Heart left ventricle (tissue), 16 donors: ENCODE results near the gene SHC3. TPM values are rescaled to one million over a fixed set of nuclear protein-coding genes. Genes with fewer than 3 reads are reported as not detected.

ENCODE experiments used
- ATAC-seq, 4 donors: fragments of 200-7000 bp; cut with Tn5 transposase; one replicate each; pipeline ENCODE4 v1.9.1; 2020 to 2022; ENCODE audit warnings: moderate library complexity in 4 of 4, mild to moderate bottlenecking in 3 of 4, moderate number of reproducible peaks in 1 of 4
- DNase-seq, 5 donors: peaks; one replicate each; pipeline ENCODE4 v3.0.0-alpha.2; 2020
- H3K27ac ChIP-seq, 12 donors: fragments of 200-600 bp; sonication (generic) in 4 of 12; one replicate each; pipeline versions ENCODE4 v1.5.0 to v1.8.0; 2016 to 2022; ENCODE audit warnings: mild to moderate bottlenecking in 2 of 12
- H3K27me3 ChIP-seq, 9 donors: fragments of 200-600 bp; sonication (generic) in 2 of 9; one replicate each; pipeline versions ENCODE4 v1.5.1 to v1.8.0; 2016 to 2022; ENCODE audit warnings: mild to moderate bottlenecking in 3 of 9
- H3K36me3 ChIP-seq, 9 donors: fragments of 200-600 bp; sonication (generic) in 2 of 9; one replicate each; pipeline versions ENCODE4 v1.5.0 to v1.8.0; 2018 to 2022; ENCODE audit warnings: mild to moderate bottlenecking in 2 of 9
- H3K4me1 ChIP-seq, 12 donors: fragments of 200-600 bp; sonication (generic) in 4 of 12; one replicate each; pipeline versions ENCODE4 v1.5.0 to v1.8.0; 2016 to 2022; ENCODE audit warnings: mild to moderate bottlenecking in 3 of 12
- H3K4me3 ChIP-seq, 12 donors: fragments of 200-600 bp; sonication (generic) in 4 of 12; one replicate each; pipeline versions ENCODE4 v1.5.0 to v1.8.0; 2017 to 2022; ENCODE audit warnings: mild to moderate bottlenecking in 9 of 12, moderate library complexity in 4 of 12
- H3K9me3 ChIP-seq, 12 donors: fragments of 200-600 bp; sonication (generic) in 4 of 12; one replicate each; pipeline versions ENCODE4 v1.5.0 to v1.8.0; 2016 to 2022; ENCODE audit warnings: mild to moderate bottlenecking in 1 of 12
- POLR2A ChIP-seq, 2 donors: fragments of 450-650 bp; IDR thresholded peaks; one replicate each; pipeline ENCODE4 v1.6.1; 2017; ENCODE audit warnings: antibody characterized with exemption in 2 of 2, mild to moderate bottlenecking in 2 of 2, moderate library complexity in 2 of 2
- WGBS, 4 donors: extraction: QIAGEN DNeasy Blood & Tissue Kit in 2 of 4; methylation state at CpG; one replicate each; pipeline versions ENCODE4 v1.1.5 to v1.1.7; 2013 to 2018; 5-methylcytosine and 5-hydroxymethylcytosine counted together
- intact Hi-C, 10 donors: fragments of 100-400 bp; cut with DNase I; formaldehyde crosslinking; loops; one replicate each; pipeline versions ENCODE4 v1.11.1 to v1.14.2; 2022
- polyA plus RNA-seq, 2 donors: library from polyadenylated mRNA; stranded (reverse); fragments of 200-250 nt; gene quantifications; one replicate each; pipeline ENCODE4 v1.2.3, GENCODE V29; 2013
- total RNA-seq, 9 donors: library from RNA; depleted of rRNA in 2 of 9; stranded (reverse); fragments of >200 nt in 2 of 9; fragmentation: NEBNext Ultra II Directional in 3 of 9; extraction: Animal tissue kit (Norgen Biotek cat#: 25700) in 3 of 9; gene quantifications; one replicate each; pipeline versions ENCODE4 v1.1.0 to v1.2.4, GENCODE V29; 2016 to 2023
- TF ChIP-seq, protein P1 (sequence below), 12 donors: fragments of 200-600 bp; sonication (generic) in 4 of 12; IDR thresholded peaks; one replicate each; pipeline versions ENCODE4 v1.5.0 to v1.8.0; 2018 to 2022; ENCODE audit warnings: antibody characterized with exemption in 12 of 12, mild to moderate bottlenecking in 5 of 12
- donor health status: ischemic (EF 13 %, LVEDD 7.1; RV severe dilation, severe dysfunction).
- donor health status: healthy with polysubstance abuse.
- donor health status: DM: no; HTN: yes; CAD: no.
- donor health status: DM: no; HTN: no; CAD: no.
- donor health status: ischemic (EF 25% LVEDD 6.9; RV normal size, moderate dysfunction).
- donor health status: ischemic (EF 25% LVEDD 5.7; RV mildly dilated, moderate dysfunction).
- donor health status: healthy.
- donor health status: DM: yes; HTN: yes; CAD: no.
- donor health status: ischemic (EF 35%, LVEDD 5.7; RV mildly dilated, moderate dysfunction).
- donor health status: nonischemic (EF 11% LVEDD 7.7; RV severe dilation, severe dysfunction).
- donor health status: DM: yes; HTN: yes; CAD: no.
- donor health status: PGD.
- donor health status: ischemic (EF 29% LVEDD 5.4; RV normal size, mild dysfunction).
- donor health status: nonischemic (EF 23%, LVEDD 6.1; RV moderate dilation, normal function).

SHC3 gene
- total and polyA plus RNA-seq, 11 donors: 0.20 to 4.3 (median 0.52) TPM

DNA sequence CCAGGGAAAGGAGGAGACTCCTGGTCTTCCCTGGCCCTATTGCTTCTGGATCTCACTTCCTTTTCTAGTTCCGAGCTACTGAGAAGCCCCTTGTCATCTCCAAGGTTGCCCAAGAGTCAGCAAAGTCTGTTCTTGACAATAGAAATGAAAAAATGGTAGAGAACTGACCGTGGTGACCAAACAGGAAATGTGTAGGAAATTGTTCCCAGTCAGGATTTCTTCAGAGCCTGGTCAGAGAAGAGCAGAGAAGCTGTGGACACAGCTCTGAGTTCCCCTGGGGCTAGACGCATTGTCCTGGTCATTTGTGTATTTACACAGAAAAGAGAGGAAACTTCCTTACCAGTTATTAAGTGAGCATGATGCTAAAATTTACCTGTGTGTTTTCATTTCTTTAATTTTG lies 151.7 kb downstream of the SHC3 start:
- no peak overlapping the region for H3K4me3 ChIP-seq
- intact Hi-C loops: loop anchor here in 2 of 10 donors (10.0 kb wide), 1 partner anchor 148 kb away; the partner anchor contains the start of gene SHC3 (in 2 of the 2)

DNA sequence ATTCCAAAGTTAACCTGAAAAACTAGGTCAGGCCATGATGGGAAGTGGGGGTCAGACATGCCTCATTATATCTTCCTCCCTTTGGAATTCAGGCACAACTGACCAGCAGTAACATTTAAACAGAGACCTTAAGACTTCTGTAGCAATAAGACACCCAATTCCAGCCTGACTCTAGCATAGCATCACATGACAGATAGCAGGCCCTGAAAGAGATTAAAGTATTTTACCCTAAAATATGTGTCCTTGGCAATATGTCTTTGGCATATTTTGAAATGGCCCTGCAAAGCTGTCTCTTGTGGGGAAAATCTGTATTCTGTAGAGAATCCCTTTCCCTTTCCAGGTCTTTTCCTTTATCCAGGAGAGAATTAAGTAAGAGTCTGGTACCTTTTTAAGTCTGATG lies 153.1 kb downstream of the SHC3 start:
- TF ChIP-seq, protein P1, sequence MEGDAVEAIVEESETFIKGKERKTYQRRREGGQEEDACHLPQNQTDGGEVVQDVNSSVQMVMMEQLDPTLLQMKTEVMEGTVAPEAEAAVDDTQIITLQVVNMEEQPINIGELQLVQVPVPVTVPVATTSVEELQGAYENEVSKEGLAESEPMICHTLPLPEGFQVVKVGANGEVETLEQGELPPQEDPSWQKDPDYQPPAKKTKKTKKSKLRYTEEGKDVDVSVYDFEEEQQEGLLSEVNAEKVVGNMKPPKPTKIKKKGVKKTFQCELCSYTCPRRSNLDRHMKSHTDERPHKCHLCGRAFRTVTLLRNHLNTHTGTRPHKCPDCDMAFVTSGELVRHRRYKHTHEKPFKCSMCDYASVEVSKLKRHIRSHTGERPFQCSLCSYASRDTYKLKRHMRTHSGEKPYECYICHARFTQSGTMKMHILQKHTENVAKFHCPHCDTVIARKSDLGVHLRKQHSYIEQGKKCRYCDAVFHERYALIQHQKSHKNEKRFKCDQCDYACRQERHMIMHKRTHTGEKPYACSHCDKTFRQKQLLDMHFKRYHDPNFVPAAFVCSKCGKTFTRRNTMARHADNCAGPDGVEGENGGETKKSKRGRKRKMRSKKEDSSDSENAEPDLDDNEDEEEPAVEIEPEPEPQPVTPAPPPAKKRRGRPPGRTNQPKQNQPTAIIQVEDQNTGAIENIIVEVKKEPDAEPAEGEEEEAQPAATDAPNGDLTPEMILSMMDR (IDR thresholded peaks at IDR 0.05): no peak
- no peak for TF ChIP-seq POLR2A (IDR thresholded peaks at IDR 0.05)
- peaks cover 0 to 18% (median 13%) of the 10 kb centered on the region in 12 donors for H3K9me3 ChIP-seq
- ATAC-seq: no peak
- H3K4me1 ChIP-seq: peaks cover 0 to 30% (median 24%) of the 10 kb centered on the region in 12 donors
- no peak overlapping the region for H3K4me3 ChIP-seq
- no peaks in the 10 kb centered on the region for H3K27me3 ChIP-seq
- intact Hi-C loops: loop anchor here in 2 of 10 donors (10.0 kb wide), 1 partner anchor 149 kb away; the partner anchor contains the start of gene SHC3 (in 2 of the 2)
- H3K36me3 ChIP-seq: no peaks in the 10 kb centered on the region
- H3K27ac ChIP-seq: no peak overlapping the region
- no peak for DNase-seq

More for the DNA sequence above, 151.7 kb downstream of the SHC3 start:
- peak in 1 of 4 donors; percentile 35 for ATAC-seq
- H3K27me3 ChIP-seq: no peaks in the 10 kb centered on the region
- TF ChIP-seq POLR2A (IDR thresholded peaks at IDR 0.05): no peak
- TF ChIP-seq, protein P1 (IDR thresholded peaks at IDR 0.05): no peak
- WGBS, 4 donors: 38 to 57% (median 51%) methylated on average over 3 of the region's 3 CpGs
- no peaks in the 10 kb centered on the region for H3K36me3 ChIP-seq
- DNase-seq: no peak
- peaks cover 0 to 27% (median 16%) of the 10 kb centered on the region in 12 donors for H3K9me3 ChIP-seq
- H3K4me1 ChIP-seq: peaks cover 0 to 18% (median 13%) of the 10 kb centered on the region in 12 donors
- peak overlapping the region in 1 of 12 donors; percentile 8 for H3K27ac ChIP-seq

DNA sequence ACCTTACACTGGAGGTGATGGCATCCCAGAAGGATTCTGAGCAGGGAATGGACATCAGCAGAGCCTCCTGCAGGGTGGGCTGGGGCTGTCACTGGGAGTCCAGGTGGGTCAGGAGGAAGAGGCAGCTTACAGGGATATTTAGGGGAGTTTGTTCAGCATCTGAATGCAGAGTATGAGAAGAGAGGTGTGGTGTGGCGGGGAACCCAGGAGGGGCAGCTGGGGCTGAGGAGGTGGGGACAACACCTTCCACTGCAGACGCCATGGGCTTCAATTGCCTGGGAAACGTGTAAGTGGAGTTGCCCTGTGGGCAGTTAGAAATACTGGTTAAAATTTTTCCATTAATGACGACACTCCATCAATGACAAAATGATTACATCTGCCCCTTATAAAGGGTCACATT lies 153.9 kb downstream of the SHC3 start:
- Histone ChIP-seq H3K27ac (no peak overlapping the region), H3K4me3 (no peak overlapping the region), H3K4me1 (peaks cover 0 to 30% (median 24%) of the 10 kb centered on the region in 12 donors), H3K27me3 (no peaks in the 10 kb centered on the region), H3K9me3 (peaks cover 0 to 10% (median 7%) of the 10 kb centered on the region in 12 donors), H3K36me3 (no peaks in the 10 kb centered on the region)
- DNase-seq (no peak), ATAC-seq (no peak)
- TF ChIP-seq POLR2A (IDR thresholded peaks at IDR 0.05): no peak
- TF ChIP-seq, protein P1 (IDR thresholded peaks at IDR 0.05): no peak
- 92 to 95% (median 93%) methylated on average over 4 of the region's 4 CpGs for WGBS, 4 donors
- intact Hi-C loops: loop anchor here in 2 of 10 donors (10.0 kb wide), 1 partner anchor 150 kb away; the partner anchor contains the start of gene SHC3 (in 2 of the 2)

DNA sequence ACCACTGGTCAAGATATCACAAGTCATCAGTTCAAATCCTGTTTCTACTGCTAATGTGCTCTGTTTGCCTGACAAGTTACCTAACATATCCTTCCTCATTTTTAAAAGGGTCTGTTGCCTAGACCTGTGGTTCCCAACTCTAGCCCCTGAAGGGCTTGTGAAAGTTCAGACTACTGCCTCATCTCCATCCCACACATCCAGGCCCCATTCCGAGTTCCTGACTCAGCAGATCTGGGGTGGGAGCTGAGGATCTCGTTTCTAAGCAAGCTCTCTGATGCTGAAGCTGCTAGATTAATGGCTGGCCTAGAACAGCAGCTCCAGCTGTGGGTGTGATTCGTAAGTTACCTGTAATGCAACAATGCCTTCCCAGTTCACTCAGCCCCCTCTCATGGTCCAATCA lies 154.9 kb downstream of the SHC3 start:
- TF ChIP-seq POLR2A (IDR thresholded peaks at IDR 0.05): no peak
- TF ChIP-seq, protein P1 (IDR thresholded peaks at IDR 0.05): no peak
- WGBS, 4 donors: 78 to 85% (median 81%) methylated on average over 3 of the region's 3 CpGs
- ATAC-seq: no peak
- Histone ChIP-seq H3K27ac (peak overlapping the region in 4 of 12 donors; percentile 44 to 51 (median 50)), H3K27me3 (no peaks in the 10 kb centered on the region), H3K4me1 (peaks cover 0 to 30% (median 24%) of the 10 kb centered on the region in 12 donors), H3K9me3 (peaks cover 0 to under 1% (median 0%) of the 10 kb centered on the region in 12 donors), H3K4me3 (no peak overlapping the region), H3K36me3 (no peaks in the 10 kb centered on the region)
- intact Hi-C loops: loop anchor here in 2 of 10 donors (10.0 kb wide), 1 partner anchor 151 kb away; the partner anchor contains the start of gene SHC3 (in 2 of the 2)
- DNase-seq: no peak
